HepG2 (cell line): Measurements from ENCODE around the gene MARK2. TPM values are rescaled to one million over a fixed set of nuclear protein-coding genes. Genes with fewer than 3 reads are reported as not detected.

Source experiments
- ATAC-seq: fragments of 200-7000 bp; cut with Tn5 transposase; 3 replicates; pipeline ENCODE4 v1.9.1; 2020; ENCODE audit warnings: mild to moderate bottlenecking, moderate library complexity
- BruUV-seq: library from RNA; stranded (reverse); fragments of 400-500 nt; replicated peaks from 2 replicates; lab custom pipeline; 2021; lab: Mats Ljungman, UMichigan
- CTCF ChIA-PET: fragments of 300-600 bp; formaldehyde crosslinking; extraction: SDS; loops from one replicate; lab custom pipeline; 2021; ENCODE audit warnings: low total read pairs, inconsistent platforms, low intra/inter-chr PET ratio; lab: Yijun Ruan, JAX
- POLR2A ChIA-PET: fragments of 350-600 bp; sonication (Branson Sonifier 250); formaldehyde crosslinking; loops from one replicate; lab custom pipeline; 2020; ENCODE audit warnings: antibody characterized with exemption, inconsistent platforms; lab: Yijun Ruan, JAX
- DNase-seq: peaks from one replicate; pipeline ENCODE4 v3.0.0-alpha.2; 2015; ENCODE audit warnings: low spot score
- FAIRE-seq: peaks from 3 replicates; lab custom pipeline; 2011; peaks lifted over from hg19 to GRCh38; lab: Jason Lieb, UNC
- H2AFZ ChIP-seq: one replicate; pipeline ENCODE4 v1.6.1; 2011; ENCODE audit warnings: low read length, inconsistent platforms
- H3K27ac ChIP-seq: fragments of 300-600 bp; 3 replicates; pipeline ENCODE4 v1.8.0; 2011; ENCODE audit warnings: mixed run types, mild to moderate bottlenecking, mixed read lengths, low read length, inconsistent platforms; ENCODE audit not compliant: insufficient read depth; ENCODE audit errors: extremely low read length
- H3K27me3 ChIP-seq, 2 experiments: fragments of 200-600 bp in 1 of 2; 2 replicates in 1 of 2; 3 replicates in 1 of 2; pipeline versions ENCODE4 v1.6.0 to v1.8.0; 2011; ENCODE audit warnings: low read length in 2 of 2, mild to moderate bottlenecking in 2 of 2, moderate library complexity in 2 of 2, inconsistent platforms in 1 of 2; ENCODE audit not compliant: insufficient read depth in 2 of 2, control insufficient read depth in 1 of 2
- H3K36me3 ChIP-seq, 2 experiments: fragments of 200-600 bp in 1 of 2; replicated peaks in 1 of 2; 2 replicates in 1 of 2; 3 replicates in 1 of 2; pipeline versions ENCODE4 v1.5.1 to v1.8.0; 2011; ENCODE audit warnings: low read length in 2 of 2, inconsistent platforms in 1 of 2; ENCODE audit not compliant: insufficient read depth in 2 of 2, control insufficient read depth in 1 of 2
- H3K4me1 ChIP-seq: 2 replicates; pipeline ENCODE4 v1.5.1; 2012; ENCODE audit warnings: low read length, inconsistent platforms; ENCODE audit not compliant: insufficient read depth
- H3K4me2 ChIP-seq: 2 replicates; pipeline ENCODE4 v1.6.0; 2011; ENCODE audit warnings: low read depth, low read length, inconsistent platforms
- H3K4me3 ChIP-seq, 3 experiments: fragments of 200-600 bp in 1 of 3; sonication (generic), shearing (Covaris generic) in 1 of 3; replicated peaks in 1 of 3; 2 replicates each; pipeline ENCODE4 v1.5.1; 2011 to 2016; ENCODE audit warnings: low read length in 3 of 3, inconsistent platforms in 2 of 3, low read depth in 2 of 3, mild to moderate bottlenecking in 2 of 3, control low read depth in 1 of 3, mixed read lengths in 1 of 3; ENCODE audit not compliant: insufficient read depth in 1 of 3
- H3K79me2 ChIP-seq: one replicate; pipeline ENCODE4 v1.6.1; 2011; ENCODE audit warnings: low read length, inconsistent platforms; ENCODE audit not compliant: insufficient read depth
- H3K9ac ChIP-seq: 2 replicates; pipeline ENCODE4 v1.6.0; 2011; ENCODE audit warnings: mild to moderate bottlenecking, low read depth, low read length, inconsistent platforms; ENCODE audit not compliant: insufficient read depth
- H3K9me3 ChIP-seq: 2 replicates; pipeline ENCODE4 v1.5.1; 2012; ENCODE audit warnings: mild to moderate bottlenecking, low read length
- H4K20me1 ChIP-seq: 2 replicates; pipeline ENCODE4 v1.6.0; 2011; ENCODE audit warnings: inconsistent platforms, mild to moderate bottlenecking, low read length, moderate library complexity; ENCODE audit not compliant: insufficient read depth
- PCBP1 ChIP-seq: fragments of 200-400 bp; formaldehyde crosslinking; IDR thresholded peaks from 2 replicates; pipeline ENCODE4 v1.6.1; 2017; ENCODE audit warnings: mild to moderate bottlenecking, low read depth, low read length, borderline replicate concordance
- RBM22 ChIP-seq: fragments of 200-400 bp; formaldehyde crosslinking; optimal IDR thresholded peaks from 2 replicates; pipeline ENCODE3; 2017; ENCODE audit warnings: mild to moderate bottlenecking, low read length, moderate library complexity
- TBL1XR1 ChIP-seq: fragments of 150-350 bp; IDR thresholded peaks from 2 replicates; pipeline ENCODE4 v1.6.1; 2014; ENCODE audit warnings: borderline replicate concordance, low read length; ENCODE audit not compliant: partially characterized antibody
- TP53 ChIP-seq: sonication (generic); formaldehyde crosslinking; conservative IDR thresholded peaks from 2 replicates; pipeline ENCODE4 v1.4.0; 2020; ENCODE audit warnings: missing genetic modification reagents
- ZNF543 ChIP-seq: sonication (generic); formaldehyde crosslinking; IDR thresholded peaks from 2 replicates; pipeline ENCODE4 v1.4.0; 2020; ENCODE audit warnings: mild to moderate bottlenecking, missing genetic modification reagents
- ZNF562 ChIP-seq: sonication (generic); formaldehyde crosslinking; IDR thresholded peaks from 2 replicates; pipeline ENCODE4 v1.8.0; 2022; ENCODE audit warnings: missing genetic modification reagents, borderline replicate concordance
- ZNF773 ChIP-seq: sonication (generic); formaldehyde crosslinking; IDR thresholded peaks from 2 replicates; pipeline ENCODE4 v1.4.0; 2020; ENCODE audit warnings: missing genetic modification reagents, borderline replicate concordance
- ZSCAN30 ChIP-seq: sonication (generic); formaldehyde crosslinking; IDR thresholded peaks from 2 replicates; pipeline ENCODE4 v1.5.0; 2020; ENCODE audit warnings: mild to moderate bottlenecking, missing genetic modification reagents
- WGBS: methylation state at CpG from one replicate; pipeline ENCODE4 v1.1.6; 2017; ENCODE audit warnings: low lambda C conversion rate; 5-methylcytosine and 5-hydroxymethylcytosine counted together
- in situ Hi-C: cut with HindIII; loops from 2 replicates; pipeline ENCODE4 v1.10.0; 2017; ENCODE audit warnings: low pct_unique_long_range_greater_than_20kb; ENCODE audit not compliant: extremely low pct_ligation_motif_present
- intact Hi-C: fragments of 100-400 bp; cut with micrococcal nuclease; formaldehyde crosslinking; loops from one replicate; pipeline ENCODE4 v1.10.0; 2022; ENCODE audit not compliant: unreplicated experiment
- polyA plus RNA-seq, 8 experiments: library from polyadenylated mRNA; depleted of rRNA in 3 of 8; stranded (reverse) in 7 of 8; unstranded in 1 of 8; fragments of >200 nt; fragmentation: Illumina TruSeq in 4 of 8; extraction: Trizol in 4 of 8; gene quantifications; 2 replicates each; pipeline versions ENCODE4 v1.2.1 to v1.2.3, GENCODE V29; 2011 to 2016; ENCODE audit warnings: low read depth in 4 of 8, missing spikeins in 1 of 8, mixed read lengths in 1 of 8; ENCODE audit not compliant: insufficient read depth in 1 of 8
- total RNA-seq, 5 experiments: library from RNA; depleted of rRNA; stranded (reverse); fragments of >200 nt; fragmentation: Illumina TruSeq; extraction: Trizol; gene quantifications; 2 replicates each; pipeline ENCODE4 v1.2.3, GENCODE V29; 2016; ENCODE audit warnings: low read depth in 1 of 5
- TF ChIP-seq, protein P1 (sequence below): sonication (generic); formaldehyde crosslinking; conservative IDR thresholded peaks from 2 replicates; pipeline ENCODE4 v1.5.0; 2020; ENCODE audit warnings: missing genetic modification reagents
- TF ChIP-seq, protein P2 (sequence below): sonication (generic); formaldehyde crosslinking; IDR thresholded peaks from 2 replicates; pipeline ENCODE4 v1.5.0; 2020; ENCODE audit warnings: mild to moderate bottlenecking, missing genetic modification reagents
- TF ChIP-seq, protein P3 (sequence below): IDR thresholded peaks from 2 replicates; pipeline ENCODE4 v1.6.1; 2012; ENCODE audit warnings: low read depth, low read length, improper control_type of control experiment

Gene MARK2
- total and polyA plus RNA-seq, 2 of the 13 experiments (the other 11 are each of a cell fraction or from before 2014, with no cell fraction given): 13.5 to 13.9 TPM

DNA sequence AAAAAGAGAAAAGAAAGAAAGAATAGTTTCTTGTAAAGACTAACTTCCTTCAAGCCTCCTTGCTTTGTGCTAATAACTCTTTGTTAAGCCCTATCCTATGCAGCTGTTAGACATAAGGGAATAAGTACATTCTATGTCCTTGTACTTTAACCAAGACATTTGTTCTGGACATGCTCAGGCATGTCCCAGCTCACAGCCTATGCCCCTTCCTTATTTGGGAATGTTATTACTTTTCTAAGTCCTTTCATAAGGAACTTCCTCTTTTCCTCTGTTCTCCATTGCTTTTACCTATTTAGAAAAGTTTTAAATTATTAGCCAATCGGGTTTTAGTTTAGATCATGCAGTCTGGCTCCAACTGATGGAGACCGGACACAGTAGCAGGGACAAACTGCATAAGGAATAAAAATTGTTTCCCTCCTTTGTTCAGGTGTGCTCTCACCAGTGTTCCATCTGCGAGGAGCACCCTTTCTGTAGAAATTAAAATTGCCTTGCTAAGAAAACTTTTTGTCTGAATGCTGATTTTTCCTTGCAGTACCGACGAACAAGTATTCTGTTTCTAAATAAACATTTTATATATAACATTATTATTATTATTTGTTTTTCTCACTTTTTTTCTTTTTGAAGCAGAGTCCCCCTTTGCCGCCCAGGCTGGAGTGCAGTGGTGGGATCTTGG lies 47.3 kb upstream of the MARK2 start:
- WGBS: 92% methylated on average over 6 of the region's 6 CpGs
- peaks cover 12% of the 10 kb centered on the region for H3K9me3 ChIP-seq
- H2AFZ ChIP-seq: no peak overlapping the region
- H3K27me3 ChIP-seq: no peaks in the 10 kb centered on the region
- intact Hi-C loops: no loop called here
- CTCF ChIA-PET: no interaction called here
- H3K4me1 ChIP-seq: no peaks in the 10 kb centered on the region
- TF ChIP-seq TBL1XR1 (no peak), TP53 (CRISPR knock-in tag) (peak; percentile 96), ZNF562 (CRISPR knock-in tag) (peak; percentile 57; the same call in 1 of the 2 replicates)
- TF ChIP-seq, protein P1, sequence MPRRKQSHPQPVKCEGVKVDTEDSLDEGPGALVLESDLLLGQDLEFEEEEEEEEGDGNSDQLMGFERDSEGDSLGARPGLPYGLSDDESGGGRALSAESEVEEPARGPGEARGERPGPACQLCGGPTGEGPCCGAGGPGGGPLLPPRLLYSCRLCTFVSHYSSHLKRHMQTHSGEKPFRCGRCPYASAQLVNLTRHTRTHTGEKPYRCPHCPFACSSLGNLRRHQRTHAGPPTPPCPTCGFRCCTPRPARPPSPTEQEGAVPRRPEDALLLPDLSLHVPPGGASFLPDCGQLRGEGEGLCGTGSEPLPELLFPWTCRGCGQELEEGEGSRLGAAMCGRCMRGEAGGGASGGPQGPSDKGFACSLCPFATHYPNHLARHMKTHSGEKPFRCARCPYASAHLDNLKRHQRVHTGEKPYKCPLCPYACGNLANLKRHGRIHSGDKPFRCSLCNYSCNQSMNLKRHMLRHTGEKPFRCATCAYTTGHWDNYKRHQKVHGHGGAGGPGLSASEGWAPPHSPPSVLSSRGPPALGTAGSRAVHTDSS (CRISPR knock-in tag): no peak
- TF ChIP-seq, all 625 proteins: peak for 2
- ATAC-seq (no peak), FAIRE-seq (no peak), DNase-seq (no peak)
- no TSS peak for BruUV-seq
- Histone ChIP-seq H3K36me3 (no peaks in the 10 kb centered on the region), H3K27ac (no peak overlapping the region), H3K79me2 (no peaks in the 10 kb centered on the region), H4K20me1 (no peaks in the 10 kb centered on the region), H3K9ac (no peak overlapping the region), H3K4me2 (no peak overlapping the region), H3K4me3 (no peak overlapping the region)
- POLR2A ChIA-PET: no interaction called here
- in situ Hi-C loops: no loop called here

DNA sequence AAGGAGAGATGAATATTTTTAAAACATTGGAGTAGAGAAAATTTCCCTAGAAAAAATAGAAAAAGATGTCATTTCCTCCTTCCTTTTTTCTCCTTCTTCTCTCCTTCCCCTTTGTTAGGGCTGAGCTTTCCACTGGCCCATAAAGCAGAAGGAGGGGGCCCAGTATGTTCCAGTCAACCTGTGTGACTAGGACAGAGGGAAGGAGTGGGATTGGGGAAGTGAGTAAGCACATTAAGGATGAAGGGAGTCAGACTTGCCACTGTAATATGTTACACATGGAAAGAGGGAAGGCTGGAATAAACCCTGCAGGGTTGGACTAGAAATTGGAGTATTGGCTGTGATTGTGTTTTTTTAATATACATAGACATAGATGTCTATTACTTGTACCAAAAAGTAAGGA lies 45.7 kb upstream of the MARK2 start:
- Histone ChIP-seq H3K4me2 (no peak overlapping the region), H3K27me3 (no peaks in the 10 kb centered on the region), H3K4me1 (no peaks in the 10 kb centered on the region), H3K9me3 (peaks cover 12% of the 10 kb centered on the region), H4K20me1 (no peaks in the 10 kb centered on the region), H3K4me3 (no peak overlapping the region), H3K27ac (no peak overlapping the region), H2AFZ (no peak overlapping the region), H3K79me2 (no peaks in the 10 kb centered on the region), H3K36me3 (no peaks in the 10 kb centered on the region), H3K9ac (no peak overlapping the region)
- ChIA-PET POLR2A (no interaction called here), CTCF (no interaction called here)
- in situ Hi-C loops: no loop called here
- intact Hi-C loops: no loop called here
- no TSS peak for BruUV-seq
- ATAC-seq: no peak
- no peak for DNase-seq
- no peak for FAIRE-seq
- TF ChIP-seq RBM22: no peak
- no peak for TF ChIP-seq ZNF543
- TF ChIP-seq, protein P2, sequence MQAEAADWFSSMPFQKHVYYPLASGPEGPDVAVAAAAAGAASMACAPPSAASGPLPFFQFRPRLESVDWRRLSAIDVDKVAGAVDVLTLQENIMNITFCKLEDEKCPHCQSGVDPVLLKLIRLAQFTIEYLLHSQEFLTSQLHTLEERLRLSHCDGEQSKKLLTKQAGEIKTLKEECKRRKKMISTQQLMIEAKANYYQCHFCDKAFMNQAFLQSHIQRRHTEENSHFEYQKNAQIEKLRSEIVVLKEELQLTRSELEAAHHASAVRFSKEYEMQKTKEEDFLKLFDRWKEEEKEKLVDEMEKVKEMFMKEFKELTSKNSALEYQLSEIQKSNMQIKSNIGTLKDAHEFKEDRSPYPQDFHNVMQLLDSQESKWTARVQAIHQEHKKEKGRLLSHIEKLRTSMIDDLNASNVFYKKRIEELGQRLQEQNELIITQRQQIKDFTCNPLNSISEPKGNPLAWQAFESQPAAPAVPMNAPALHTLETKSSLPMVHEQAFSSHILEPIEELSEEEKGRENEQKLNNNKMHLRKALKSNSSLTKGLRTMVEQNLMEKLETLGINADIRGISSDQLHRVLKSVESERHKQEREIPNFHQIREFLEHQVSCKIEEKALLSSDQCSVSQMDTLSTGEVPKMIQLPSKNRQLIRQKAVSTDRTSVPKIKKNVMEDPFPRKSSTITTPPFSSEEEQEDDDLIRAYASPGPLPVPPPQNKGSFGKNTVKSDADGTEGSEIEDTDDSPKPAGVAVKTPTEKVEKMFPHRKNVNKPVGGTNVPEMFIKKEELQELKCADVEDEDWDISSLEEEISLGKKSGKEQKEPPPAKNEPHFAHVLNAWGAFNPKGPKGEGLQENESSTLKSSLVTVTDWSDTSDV (CRISPR knock-in tag): no peak
- no peak for TF ChIP-seq PCBP1
- no peak for TF ChIP-seq ZSCAN30 (CRISPR knock-in tag)
- TF ChIP-seq ZNF773: no peak
- TF ChIP-seq, protein P3, sequence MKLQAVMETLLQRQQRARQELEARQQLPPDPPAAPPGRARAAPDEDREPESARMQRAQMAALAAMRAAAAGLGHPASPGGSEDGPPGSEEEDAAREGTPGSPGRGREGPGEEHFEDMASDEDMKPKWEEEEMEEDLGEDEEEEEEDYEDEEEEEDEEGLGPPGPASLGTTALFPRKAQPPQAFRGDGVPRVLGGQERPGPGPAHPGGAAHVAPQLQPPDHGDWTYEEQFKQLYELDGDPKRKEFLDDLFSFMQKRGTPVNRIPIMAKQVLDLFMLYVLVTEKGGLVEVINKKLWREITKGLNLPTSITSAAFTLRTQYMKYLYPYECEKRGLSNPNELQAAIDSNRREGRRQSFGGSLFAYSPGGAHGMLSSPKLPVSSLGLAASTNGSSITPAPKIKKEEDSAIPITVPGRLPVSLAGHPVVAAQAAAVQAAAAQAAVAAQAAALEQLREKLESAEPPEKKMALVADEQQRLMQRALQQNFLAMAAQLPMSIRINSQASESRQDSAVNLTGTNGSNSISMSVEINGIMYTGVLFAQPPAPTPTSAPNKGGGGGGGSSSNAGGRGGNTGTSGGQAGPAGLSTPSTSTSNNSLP: no peak
